Heart right ventricle (tissue), 16 donors: Measurements from ENCODE around the gene STX18. TPM values are rescaled to one million over a fixed set of nuclear protein-coding genes. Genes with fewer than 3 reads are reported as not detected.
"Not testable (repeated sequence)": the region's sequence is repeated elsewhere in the genome, so short reads cannot be mapped to it uniquely, and the experiment has no call there.

ENCODE experiments used
- ATAC-seq, 8 donors: fragments of 200-7000 bp; cut with Tn5 transposase; one replicate each; pipeline ENCODE4 v1.9.1; 2020; ENCODE audit warnings: mild to moderate bottlenecking in 8 of 8, moderate library complexity in 8 of 8, moderate number of reproducible peaks in 1 of 8
- DNase-seq, 2 donors: peaks; one replicate each; pipeline ENCODE4 v3.0.0-alpha.2; 2020
- H3K27ac ChIP-seq, 10 donors: fragments of 200-600 bp; sonication (generic) in 2 of 10; one replicate each; pipeline versions ENCODE4 v1.5.0 to v1.8.0; 2020 to 2022; ENCODE audit warnings: mild to moderate bottlenecking in 3 of 10
- H3K27me3 ChIP-seq, 7 donors: fragments of 200-600 bp; one replicate each; pipeline ENCODE4 v1.8.0; 2021 to 2022; ENCODE audit warnings: mild to moderate bottlenecking in 2 of 7
- H3K36me3 ChIP-seq, 9 donors: fragments of 200-600 bp; sonication (generic) in 1 of 9; one replicate each; pipeline versions ENCODE4 v1.5.0 to v1.8.0; 2020 to 2022; ENCODE audit warnings: mild to moderate bottlenecking in 2 of 9
- H3K4me1 ChIP-seq, 9 donors: fragments of 200-600 bp; sonication (generic) in 1 of 9; one replicate each; pipeline versions ENCODE4 v1.5.0 to v1.8.0; 2020 to 2022; ENCODE audit warnings: mild to moderate bottlenecking in 4 of 9
- H3K4me3 ChIP-seq, 10 donors: fragments of 200-600 bp; sonication (generic) in 2 of 10; one replicate each; pipeline versions ENCODE4 v1.5.0 to v1.8.0; 2020 to 2022; ENCODE audit warnings: mild to moderate bottlenecking in 7 of 10, moderate library complexity in 2 of 10
- H3K9me3 ChIP-seq, 11 donors: fragments of 200-600 bp in 10 of 11; sonication (generic) in 2 of 11; one replicate each; pipeline versions ENCODE4 v1.5.0 to v1.8.0; 2013 to 2022; ENCODE audit warnings: mild to moderate bottlenecking in 2 of 11, control low read depth in 1 of 11, moderate library complexity in 1 of 11
- WGBS, 2 donors: extraction: QIAGEN DNeasy Blood & Tissue Kit; methylation state at CpG; one replicate each; pipeline ENCODE4 v1.1.7; 2013; ENCODE audit warnings: inconsistent platforms in 1 of 2; 5-methylcytosine and 5-hydroxymethylcytosine counted together
- intact Hi-C, 10 donors: fragments of 100-400 bp; cut with DNase I; formaldehyde crosslinking; loops; one replicate each; pipeline versions ENCODE4 v1.11.1 to v1.14.2; 2022
- polyA plus RNA-seq, 2 donors: library from polyadenylated mRNA; stranded (reverse); fragments of 200-250 nt; gene quantifications; one replicate each; pipeline ENCODE4 v1.2.3, GENCODE V29; 2013
- total RNA-seq, 10 donors: library from RNA; stranded (reverse); fragmentation: NEBNext Ultra II Directional in 3 of 10; extraction: Animal tissue kit (Norgen Biotek cat#: 25700) in 3 of 10; gene quantifications; one replicate each; pipeline versions ENCODE4 v1.2.1 to v1.2.4, GENCODE V29; 2021 to 2023
- TF ChIP-seq, protein P1 (sequence below), 9 donors: fragments of 200-600 bp; sonication (generic) in 2 of 9; IDR thresholded peaks; one replicate each; pipeline versions ENCODE4 v1.5.0 to v1.8.0; 2021 to 2022; ENCODE audit warnings: antibody characterized with exemption in 9 of 9, mild to moderate bottlenecking in 5 of 9, moderate library complexity in 1 of 9
- donor health status: Arrhythmogenic right ventricular cardiomyopathy.
- donor health status: ischemic (EF 13 %, LVEDD 7.1; RV severe dilation, severe dysfunction).
- donor health status: healthy with polysubstance abuse.
- donor health status: DM: no; HTN: yes; CAD: no.
- donor health status: DM: no; HTN: no; CAD: no.
- donor health status: ischemic (EF 25% LVEDD 6.9; RV normal size, moderate dysfunction).
- donor health status: ischemic (EF 25% LVEDD 5.7; RV mildly dilated, moderate dysfunction).
- donor health status: healthy.
- donor health status: DM: yes; HTN: yes; CAD: no.
- donor health status: Ischemic cardiomyopathy.
- donor health status: ischemic (EF 35%, LVEDD 5.7; RV mildly dilated, moderate dysfunction).
- donor health status: nonischemic (EF 11% LVEDD 7.7; RV severe dilation, severe dysfunction).
- donor health status: DM: yes; HTN: yes; CAD: no.
- donor health status: PGD.
- donor health status: ischemic (EF 29% LVEDD 5.4; RV normal size, mild dysfunction).
- donor health status: nonischemic (EF 23%, LVEDD 6.1; RV moderate dilation, normal function).

The STX18 gene
- total and polyA plus RNA-seq, 12 donors = 13.5 to 24.5 (median 18.2) TPM

DNA sequence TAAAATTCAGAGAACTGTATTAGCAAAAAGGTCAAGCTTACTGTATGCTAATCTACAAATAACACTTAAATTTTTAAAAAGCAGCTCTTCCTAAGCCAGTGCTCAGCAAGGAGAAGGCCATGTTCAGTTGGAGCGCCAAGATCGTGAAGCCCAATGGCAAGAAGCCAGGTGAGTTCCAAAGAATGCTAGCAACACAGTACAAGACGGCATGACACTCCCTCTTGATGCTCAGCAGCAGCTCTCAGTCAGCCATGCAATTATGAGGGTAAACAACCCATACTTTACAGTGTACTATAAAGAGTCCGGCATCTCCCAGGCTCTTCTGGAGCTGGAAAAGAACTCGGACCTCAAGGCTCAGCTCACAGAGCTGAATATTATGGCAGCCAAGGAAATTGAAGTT, 34.9 kb downstream of the STX18 start:
- H3K4me3 ChIP-seq = no peak overlapping the region
- no peak overlapping the region for H3K27ac ChIP-seq
- ATAC-seq = no peak
- 83 to 84% methylated on average over 5 of the region's 5 CpGs for WGBS, 2 donors
- TF ChIP-seq, protein P1, sequence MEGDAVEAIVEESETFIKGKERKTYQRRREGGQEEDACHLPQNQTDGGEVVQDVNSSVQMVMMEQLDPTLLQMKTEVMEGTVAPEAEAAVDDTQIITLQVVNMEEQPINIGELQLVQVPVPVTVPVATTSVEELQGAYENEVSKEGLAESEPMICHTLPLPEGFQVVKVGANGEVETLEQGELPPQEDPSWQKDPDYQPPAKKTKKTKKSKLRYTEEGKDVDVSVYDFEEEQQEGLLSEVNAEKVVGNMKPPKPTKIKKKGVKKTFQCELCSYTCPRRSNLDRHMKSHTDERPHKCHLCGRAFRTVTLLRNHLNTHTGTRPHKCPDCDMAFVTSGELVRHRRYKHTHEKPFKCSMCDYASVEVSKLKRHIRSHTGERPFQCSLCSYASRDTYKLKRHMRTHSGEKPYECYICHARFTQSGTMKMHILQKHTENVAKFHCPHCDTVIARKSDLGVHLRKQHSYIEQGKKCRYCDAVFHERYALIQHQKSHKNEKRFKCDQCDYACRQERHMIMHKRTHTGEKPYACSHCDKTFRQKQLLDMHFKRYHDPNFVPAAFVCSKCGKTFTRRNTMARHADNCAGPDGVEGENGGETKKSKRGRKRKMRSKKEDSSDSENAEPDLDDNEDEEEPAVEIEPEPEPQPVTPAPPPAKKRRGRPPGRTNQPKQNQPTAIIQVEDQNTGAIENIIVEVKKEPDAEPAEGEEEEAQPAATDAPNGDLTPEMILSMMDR (IDR thresholded peaks at IDR 0.05) = no peak
- intact Hi-C loops = no loop called here
- no peaks in the 10 kb centered on the region for H3K27me3 ChIP-seq
- H3K9me3 ChIP-seq = no peaks in the 10 kb centered on the region
- H3K4me1 ChIP-seq = peaks cover 0 to 10% (median 0%) of the 10 kb centered on the region in 9 donors
- no peak for DNase-seq
- H3K36me3 ChIP-seq = peaks cover 0 to 4% (median 0%) of the 10 kb centered on the region in 9 donors

DNA sequence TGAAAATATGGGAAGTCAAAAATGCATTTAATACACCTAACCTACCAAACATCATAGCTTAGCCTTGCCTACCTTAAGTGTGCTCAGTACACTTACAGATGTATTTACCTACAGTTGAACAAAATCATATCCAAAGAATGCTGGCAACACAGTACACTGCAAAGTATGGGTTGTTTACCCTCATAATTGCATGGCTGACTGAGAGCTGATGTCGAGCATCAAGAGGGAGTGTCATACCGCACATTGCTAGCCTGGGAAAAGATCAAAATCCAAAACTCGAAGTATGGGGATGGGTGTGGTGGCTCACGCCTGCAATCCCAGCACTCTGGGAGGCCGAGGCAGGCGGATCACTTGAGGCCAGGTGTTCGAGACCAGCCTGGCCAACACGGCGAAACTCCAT, 36.6 kb downstream of the STX18 start:
- H3K27me3 ChIP-seq, H3K4me1 ChIP-seq, DNase-seq, H3K36me3 ChIP-seq, intact Hi-C loops, ATAC-seq, H3K4me3 ChIP-seq, H3K9me3 ChIP-seq, H3K27ac ChIP-seq: not testable (repeated sequence)
- 97 to 98% methylated on average over 9 of the region's 9 CpGs for WGBS, 2 donors

DNA sequence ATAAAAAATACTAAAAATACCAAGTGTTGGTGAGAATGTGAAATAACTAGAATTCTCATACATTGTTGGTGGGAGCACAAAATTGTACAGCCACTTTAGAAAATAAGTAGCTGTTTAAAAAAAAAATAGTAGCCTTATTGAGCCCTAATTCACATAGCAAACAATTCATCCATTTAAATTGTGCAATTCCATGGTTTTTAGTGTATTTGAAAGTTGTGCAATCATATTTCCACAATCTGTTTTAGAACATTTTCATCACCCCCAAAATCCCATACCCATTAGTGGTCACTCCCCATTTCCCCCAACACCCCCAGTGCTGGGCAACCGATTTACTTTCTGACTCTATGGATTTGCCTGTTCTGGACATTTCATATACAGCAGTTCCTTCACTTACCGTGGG, 37.1 kb downstream of the STX18 start:
- H3K36me3 ChIP-seq = peaks cover 0 to 4% (median 0%) of the 10 kb centered on the region in 9 donors
- H3K27me3 ChIP-seq = no peaks in the 10 kb centered on the region
- no peak overlapping the region for H3K4me3 ChIP-seq
- no peak overlapping the region for H3K27ac ChIP-seq
- TF ChIP-seq, protein P1 (IDR thresholded peaks at IDR 0.05) = no peak
- DNase-seq = no peak
- no peak for ATAC-seq
- H3K4me1 ChIP-seq = peaks cover 0 to 10% (median 0%) of the 10 kb centered on the region in 9 donors
- no peaks in the 10 kb centered on the region for H3K9me3 ChIP-seq
- intact Hi-C loops = no loop called here
- WGBS, 2 donors = 92 to 96% methylated on average over 2 of the region's 2 CpGs

DNA sequence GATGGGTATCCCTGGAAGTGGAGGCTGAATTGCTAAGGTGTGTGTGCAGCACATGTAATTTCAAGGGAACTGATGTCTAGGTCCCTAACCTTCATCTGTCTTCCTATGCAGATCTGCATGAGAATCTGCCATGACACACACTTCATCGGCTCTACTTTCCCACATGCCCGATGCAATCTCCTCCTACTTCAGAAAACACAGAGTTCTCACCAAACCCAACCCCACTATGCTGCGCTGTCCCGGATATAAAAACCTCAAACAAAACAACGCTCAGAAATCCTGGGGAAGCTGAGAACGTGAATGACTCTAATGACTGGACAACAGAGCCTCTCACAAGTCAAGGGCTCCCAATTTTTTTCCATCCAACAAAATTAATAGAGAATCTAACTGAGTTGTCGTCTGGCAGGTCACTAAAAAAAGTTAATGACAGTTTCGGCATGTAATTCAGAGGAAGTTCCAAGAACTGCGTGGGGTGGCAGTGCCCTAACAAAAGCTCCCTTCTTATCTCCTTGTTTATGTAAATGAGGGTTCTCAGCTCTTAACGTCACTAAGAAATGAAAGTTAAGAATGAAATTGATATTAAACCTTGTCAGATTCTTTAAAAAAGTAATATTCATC, 39.0 kb downstream of the STX18 start:
- peaks cover 0 to 10% (median 0%) of the 10 kb centered on the region in 9 donors for H3K4me1 ChIP-seq
- H3K4me3 ChIP-seq = peak overlapping the region in 1 of 10 donors; percentile 8
- no peaks in the 10 kb centered on the region for H3K27me3 ChIP-seq
- H3K27ac ChIP-seq = no peak overlapping the region
- H3K36me3 ChIP-seq = peaks cover 0 to 4% (median 0%) of the 10 kb centered on the region in 9 donors
- intact Hi-C loops = no loop called here
- TF ChIP-seq, protein P1 (IDR thresholded peaks at IDR 0.05) = no peak
- 41 to 57% methylated on average over 10 of the region's 10 CpGs for WGBS, 2 donors
- ATAC-seq (no peak), DNase-seq (no peak)
- no peaks in the 10 kb centered on the region for H3K9me3 ChIP-seq

DNA sequence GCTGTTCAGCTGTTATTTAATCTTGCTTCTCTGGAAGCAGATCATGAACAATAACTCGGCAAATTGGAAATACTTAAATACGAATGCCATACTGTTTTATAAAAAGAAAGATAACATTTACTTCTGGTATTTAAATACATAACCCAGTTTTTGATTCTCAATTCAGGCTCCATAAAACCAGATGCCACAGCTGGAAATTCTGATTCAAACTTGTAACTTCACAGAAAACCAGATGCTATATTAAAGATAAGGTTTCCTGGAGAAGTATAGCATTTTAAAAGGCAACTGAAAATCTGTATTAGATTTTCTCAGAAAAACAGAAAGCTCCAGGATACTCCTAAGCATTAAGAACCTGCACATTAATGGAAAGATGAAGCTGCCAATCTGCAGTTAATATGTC, 40.2 kb downstream of the STX18 start:
- peaks cover 0 to 10% (median 0%) of the 10 kb centered on the region in 9 donors for H3K4me1 ChIP-seq
- WGBS, 2 donors = 81 to 88% methylated on average over 2 of the region's 2 CpGs
- DNase-seq = no peak
- TF ChIP-seq, protein P1 (IDR thresholded peaks at IDR 0.05) = no peak
- peaks cover 0 to 4% (median 0%) of the 10 kb centered on the region in 9 donors for H3K36me3 ChIP-seq
- no peak overlapping the region for H3K27ac ChIP-seq
- H3K4me3 ChIP-seq = no peak overlapping the region
- H3K27me3 ChIP-seq = no peaks in the 10 kb centered on the region
- intact Hi-C loops = no loop called here
- H3K9me3 ChIP-seq = no peaks in the 10 kb centered on the region
- no peak for ATAC-seq
